Astrocyte of the cerebellum (primary cell): ENCODE results near the gene RGL2.
"Not testable (repeated sequence)": the region's sequence is repeated elsewhere in the genome, so short reads cannot be mapped to it uniquely, and the experiment has no call there.

ENCODE experiments used
- DNase-seq: peaks from one replicate; pipeline ENCODE4 v3.0.0-alpha.2; 2011; ENCODE audit warnings: low read depth
- H3K4me3 ChIP-seq: 2 replicates; pipeline ENCODE4 v1.5.1; 2011; ENCODE audit warnings: mild to moderate bottlenecking, low read depth, low read length, moderate library complexity
- CTCF ChIP-seq: IDR thresholded peaks from 2 replicates; pipeline ENCODE4 v1.5.1; 2012; ENCODE audit warnings: low read length, low read depth, moderate library complexity, mild to moderate bottlenecking; ENCODE audit errors: missing control alignments
- in situ Hi-C: cut with HindIII; loops from 2 replicates; pipeline ENCODE4 v1.10.0; 2017; ENCODE audit warnings: low sequenced_read_pairs

The RGL2 gene

DNA sequence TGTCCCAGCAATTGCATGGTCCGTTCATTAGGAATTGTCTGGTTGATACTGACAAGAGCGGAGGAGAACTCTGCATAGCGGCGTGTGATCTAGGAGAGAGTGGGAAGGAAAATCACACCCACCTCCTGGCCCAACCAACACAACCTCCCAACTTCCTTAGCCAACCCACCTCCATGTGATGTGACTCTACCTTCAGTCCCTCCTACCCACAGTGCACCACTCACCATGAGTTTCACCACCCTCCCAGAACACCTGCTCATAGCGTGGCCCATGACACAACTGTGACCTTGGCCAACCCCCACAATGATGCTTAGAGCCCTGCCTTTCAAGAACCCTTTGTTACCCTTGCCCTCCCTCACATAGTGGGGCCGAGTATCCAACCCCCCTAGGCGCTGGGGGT lies 34.7 kb downstream of the RGL2 start:
- no peak for DNase-seq
- no peak overlapping the region for H3K4me3 ChIP-seq
- no peak for TF ChIP-seq CTCF
- in situ Hi-C loops, result no loop called here

DNA sequence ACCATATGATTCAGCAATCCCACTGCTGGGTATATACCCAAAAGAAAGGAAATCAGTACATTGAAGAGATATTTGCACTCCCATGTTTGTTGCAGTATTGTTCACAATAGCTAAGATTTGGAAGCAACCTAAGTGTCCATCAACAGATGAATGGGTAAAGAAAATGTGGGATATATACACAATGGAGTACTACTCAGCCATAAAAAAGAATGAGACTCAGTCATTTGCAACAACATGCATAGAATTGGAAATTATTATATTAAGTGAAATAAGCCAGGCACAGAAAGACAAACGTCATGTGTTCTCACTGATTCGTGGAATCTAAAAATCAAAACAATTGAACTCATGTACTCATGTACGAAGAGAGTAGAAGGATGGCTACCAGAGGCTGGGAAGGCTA lies 36.3 kb downstream of the RGL2 start:
- H3K4me3 ChIP-seq, in situ Hi-C loops, DNase-seq: not testable (repeated sequence)

GRCh38 chr6:33259032-33259431 lies 39.7 kb downstream of the RGL2 start:
- no peak for DNase-seq

DNA sequence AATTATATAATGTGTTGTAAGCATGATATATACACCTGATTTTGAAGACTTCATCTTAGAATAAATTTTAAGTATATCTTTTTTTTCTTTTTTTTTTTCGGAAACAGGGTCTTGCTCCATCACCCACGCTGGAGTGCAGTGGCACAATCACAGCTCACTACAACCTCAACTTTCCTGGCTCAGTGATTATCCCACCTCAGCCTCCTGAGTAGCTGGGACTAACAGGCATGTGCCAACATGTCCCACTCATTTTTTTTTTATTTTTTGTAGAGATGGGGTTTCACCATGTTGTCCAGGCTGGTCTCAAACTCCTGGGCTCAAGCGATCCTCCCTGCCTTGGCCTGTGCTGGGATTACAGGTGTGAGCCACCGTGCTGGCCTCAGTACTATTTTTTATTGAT lies 44.2 kb downstream of the RGL2 start:
- no peak overlapping the region for H3K4me3 ChIP-seq
- no peak for TF ChIP-seq CTCF
- in situ Hi-C loops, result no loop called here
- no peak for DNase-seq

More at GRCh38 chr6:33259032-33259431, 39.7 kb downstream of the RGL2 start:
- in situ Hi-C loops, result no loop called here
- no peak for TF ChIP-seq CTCF
- H3K4me3 ChIP-seq, result no peak overlapping the region

DNA sequence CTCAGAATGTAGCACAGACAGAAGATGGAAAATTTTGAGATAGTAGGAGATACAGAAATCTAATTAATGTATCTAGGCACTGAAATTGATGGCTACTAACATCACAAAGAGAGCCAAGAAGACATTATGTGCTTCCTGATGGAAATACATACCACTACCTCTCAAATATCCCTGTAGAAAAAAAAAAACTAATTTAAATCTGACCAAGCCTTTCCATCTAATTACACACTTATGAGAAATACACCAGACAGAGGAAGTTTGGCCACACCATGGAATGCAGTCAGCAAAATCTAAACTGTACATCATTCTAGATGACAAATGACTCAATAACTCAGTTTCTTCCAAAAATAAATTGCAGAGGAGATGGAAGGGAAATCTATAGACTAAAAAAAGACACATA lies 46.0 kb downstream of the RGL2 start:
- in situ Hi-C loops, result no loop called here
- TF ChIP-seq CTCF, result no peak
- H3K4me3 ChIP-seq, result no peak overlapping the region
- DNase-seq, result no peak

GRCh38 chr6:33251395-33252012 lies 47.2 kb downstream of the RGL2 start:
- in situ Hi-C loops, result no loop called here
- no peak overlapping the region for H3K4me3 ChIP-seq
- DNase-seq, result no peak
- TF ChIP-seq CTCF, result no peak

GRCh38 chr6:33250731-33251130 lies 48.0 kb downstream of the RGL2 start:
- no peak overlapping the region for H3K4me3 ChIP-seq
- no peak for DNase-seq
- no peak for TF ChIP-seq CTCF
- in situ Hi-C loops, result no loop called here
